Keratinocyte (primary cell): ENCODE measurements around the gene SACM1L. TPM values are rescaled to one million over a fixed set of nuclear protein-coding genes. Genes with fewer than 3 reads are reported as not detected.
A peak's percentile ranks its signal among the peaks of the same experiment; 100 is the strongest.

Experiments
- DNase-seq: peaks from one replicate; pipeline ENCODE4 v3.0.0-alpha.2; 2011; ENCODE audit warnings: low read depth, missing footprints, low spot score
- FAIRE-seq: peaks from 2 replicates; lab custom pipeline; 2011; peaks lifted over from hg19 to GRCh38; lab: Jason Lieb, UNC
- H2AFZ ChIP-seq: 2 replicates; pipeline ENCODE4 v1.6.0; 2012; ENCODE audit warnings: low read length, control low read depth, inconsistent platforms; ENCODE audit not compliant: control insufficient read depth
- H3K27ac ChIP-seq: 2 replicates; pipeline ENCODE4 v1.5.1; 2011; ENCODE audit warnings: low read length; ENCODE audit not compliant: control insufficient read depth, insufficient read depth
- H3K27me3 ChIP-seq: 3 replicates; pipeline ENCODE4 v1.6.0; 2011; ENCODE audit warnings: low read length; ENCODE audit not compliant: control insufficient read depth, insufficient read depth; ENCODE audit errors: extremely low read depth
- H3K36me3 ChIP-seq, 2 experiments: 2 replicates in 1 of 2; 3 replicates in 1 of 2; pipeline ENCODE4 v1.5.1; 2011; ENCODE audit warnings: low read length in 2 of 2, mild to moderate bottlenecking in 1 of 2; ENCODE audit not compliant: control insufficient read depth in 2 of 2, insufficient read depth in 2 of 2; ENCODE audit errors: extremely low read depth in 1 of 2
- H3K4me1 ChIP-seq: 3 replicates; pipeline ENCODE4 v1.5.1; 2011; ENCODE audit warnings: low read length; ENCODE audit not compliant: control insufficient read depth, insufficient read depth; ENCODE audit errors: extremely low read depth
- H3K4me2 ChIP-seq: 3 replicates; pipeline ENCODE4 v1.6.0; 2011; ENCODE audit warnings: low read depth, low read length; ENCODE audit not compliant: control insufficient read depth, insufficient read depth; ENCODE audit errors: extremely low read depth
- H3K4me3 ChIP-seq, 3 experiments: fragments of 200-600 bp in 1 of 3; sonication (generic) in 1 of 3; 2 replicates in 2 of 3; 3 replicates in 1 of 3; pipeline ENCODE4 v1.5.1; 2011 to 2016; ENCODE audit warnings: low read length in 3 of 3, mild to moderate bottlenecking in 3 of 3, control low read depth in 2 of 3, inconsistent platforms in 1 of 3, low read depth in 1 of 3, mixed read lengths in 1 of 3, mixed run types in 1 of 3, moderate library complexity in 1 of 3; ENCODE audit not compliant: control insufficient read depth in 2 of 3, insufficient read depth in 2 of 3; ENCODE audit errors: extremely low read depth in 1 of 3
- H3K79me2 ChIP-seq: 2 replicates; pipeline ENCODE4 v1.6.0; 2012; ENCODE audit warnings: low read length; ENCODE audit not compliant: control insufficient read depth, insufficient read depth
- H3K9ac ChIP-seq: 3 replicates; pipeline ENCODE4 v1.6.0; 2011; ENCODE audit warnings: low read length; ENCODE audit not compliant: control insufficient read depth, insufficient read depth; ENCODE audit errors: extremely low read depth
- H3K9me1 ChIP-seq: 3 replicates; pipeline ENCODE4 v1.6.0; 2011; ENCODE audit warnings: low read length; ENCODE audit not compliant: control insufficient read depth, insufficient read depth; ENCODE audit errors: extremely low read depth
- H3K9me3 ChIP-seq: 2 replicates; pipeline ENCODE4 v1.5.1; 2012; ENCODE audit warnings: low read depth, low read length; ENCODE audit not compliant: control insufficient read depth
- H4K20me1 ChIP-seq: 3 replicates; pipeline ENCODE4 v1.6.0; 2011; ENCODE audit warnings: low read length; ENCODE audit not compliant: control insufficient read depth, insufficient read depth; ENCODE audit errors: extremely low read depth
- EZH2 ChIP-seq: IDR thresholded peaks from one replicate; pipeline ENCODE4 v1.6.1; 2012; ENCODE audit warnings: inconsistent platforms, mild to moderate bottlenecking, low read length, moderate library complexity
- dilution Hi-C: fragments of 300-500 bp; cut with MboI; formaldehyde crosslinking; loops from one replicate; pipeline ENCODE4 v1.7.0; 2020; ENCODE audit warnings: low sequenced_read_pairs; ENCODE audit not compliant: extremely low pct_ligation_motif_present
- polyA plus RNA-seq, 5 experiments: library from polyadenylated mRNA; depleted of rRNA in 3 of 5; stranded (reverse) in 3 of 5; stranded (forward) in 1 of 5; unstranded in 1 of 5; fragments of >200 nt; gene quantifications; 1 replicate in 1 of 5; 2 replicates in 3 of 5; 3 replicates in 1 of 5; pipeline versions ENCODE4 v1.2.1 to v1.2.3, GENCODE V29; 2011 to 2012; ENCODE audit warnings: missing spikeins in 2 of 5, low read depth in 1 of 5, low replicate concordance in 1 of 5
- TF ChIP-seq, protein P1 (sequence below), 3 experiments: IDR thresholded peaks in 1 of 3; conservative IDR thresholded peaks in 1 of 3; optimal IDR thresholded peaks in 1 of 3; 2 replicates in 2 of 3; 3 replicates in 1 of 3; pipeline versions ENCODE3 to v1.5.1; 2011; ENCODE audit warnings: low read length in 3 of 3, mild to moderate bottlenecking in 3 of 3, moderate library complexity in 2 of 3, control low read depth in 1 of 3, inconsistent platforms in 1 of 3; ENCODE audit not compliant: insufficient read depth in 2 of 3; ENCODE audit errors: extremely low read depth in 1 of 3

The SACM1L gene
- polyA plus RNA-seq, 1 donor (not counting 4 experiments of a cell fraction or from before 2014, with no cell fraction given) = 44.3 TPM

DNA sequence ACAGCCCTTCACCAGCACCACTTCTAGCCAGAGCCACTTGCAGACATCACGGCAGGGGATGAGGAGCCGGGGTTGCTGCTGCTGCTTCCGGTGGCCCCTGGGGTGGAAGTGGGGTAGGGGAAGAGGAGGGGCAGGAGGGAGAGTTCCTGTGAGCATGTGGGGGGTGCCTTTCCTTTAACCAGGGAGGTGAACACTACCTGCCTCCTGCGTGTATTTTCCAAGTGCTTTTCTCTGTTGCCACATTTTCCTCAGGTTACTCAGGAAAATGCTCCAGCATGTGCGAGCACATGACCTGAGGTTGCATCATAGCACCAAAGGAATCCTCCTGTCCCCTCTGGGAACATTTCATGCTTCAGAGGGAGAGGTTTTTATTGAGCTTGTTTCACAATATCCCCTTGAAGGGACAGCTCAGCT lies 12.2 kb upstream of the SACM1L start:
- Histone ChIP-seq H3K9me1 (no peaks in the 10 kb centered on the region), H3K4me1 (peaks cover 17% of the 10 kb centered on the region), H3K4me3 (no peak overlapping the region), H3K27ac (peak overlapping the region; percentile 71), H3K36me3 (peaks cover 13 to 20% of the 10 kb centered on the region in 2 experiments), H3K9me3 (no peaks in the 10 kb centered on the region), H3K9ac (peak overlapping the region; percentile 40), H2AFZ (peak overlapping the region; percentile 27), H3K4me2 (peak overlapping the region; percentile 66), H3K79me2 (no peaks in the 10 kb centered on the region), H3K27me3 (no peaks in the 10 kb centered on the region), H4K20me1 (no peaks in the 10 kb centered on the region)
- DNase-seq = peak; percentile 60
- TF ChIP-seq, protein P1, sequence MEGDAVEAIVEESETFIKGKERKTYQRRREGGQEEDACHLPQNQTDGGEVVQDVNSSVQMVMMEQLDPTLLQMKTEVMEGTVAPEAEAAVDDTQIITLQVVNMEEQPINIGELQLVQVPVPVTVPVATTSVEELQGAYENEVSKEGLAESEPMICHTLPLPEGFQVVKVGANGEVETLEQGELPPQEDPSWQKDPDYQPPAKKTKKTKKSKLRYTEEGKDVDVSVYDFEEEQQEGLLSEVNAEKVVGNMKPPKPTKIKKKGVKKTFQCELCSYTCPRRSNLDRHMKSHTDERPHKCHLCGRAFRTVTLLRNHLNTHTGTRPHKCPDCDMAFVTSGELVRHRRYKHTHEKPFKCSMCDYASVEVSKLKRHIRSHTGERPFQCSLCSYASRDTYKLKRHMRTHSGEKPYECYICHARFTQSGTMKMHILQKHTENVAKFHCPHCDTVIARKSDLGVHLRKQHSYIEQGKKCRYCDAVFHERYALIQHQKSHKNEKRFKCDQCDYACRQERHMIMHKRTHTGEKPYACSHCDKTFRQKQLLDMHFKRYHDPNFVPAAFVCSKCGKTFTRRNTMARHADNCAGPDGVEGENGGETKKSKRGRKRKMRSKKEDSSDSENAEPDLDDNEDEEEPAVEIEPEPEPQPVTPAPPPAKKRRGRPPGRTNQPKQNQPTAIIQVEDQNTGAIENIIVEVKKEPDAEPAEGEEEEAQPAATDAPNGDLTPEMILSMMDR (optimal IDR thresholded peaks at IDR 0.05 in 1 of 3, IDR thresholded peaks at IDR 0.05 in 1 of 3, conservative IDR thresholded peaks at IDR 0.05 in 1 of 3; ENCODE audit: extremely low read depth in 1 of 3, insufficient read depth in 2 of 3, low read length in 3 of 3) = no peak
- no peak for TF ChIP-seq EZH2
- dilution Hi-C loops = no loop called here
- peak; percentile 96 for FAIRE-seq

DNA sequence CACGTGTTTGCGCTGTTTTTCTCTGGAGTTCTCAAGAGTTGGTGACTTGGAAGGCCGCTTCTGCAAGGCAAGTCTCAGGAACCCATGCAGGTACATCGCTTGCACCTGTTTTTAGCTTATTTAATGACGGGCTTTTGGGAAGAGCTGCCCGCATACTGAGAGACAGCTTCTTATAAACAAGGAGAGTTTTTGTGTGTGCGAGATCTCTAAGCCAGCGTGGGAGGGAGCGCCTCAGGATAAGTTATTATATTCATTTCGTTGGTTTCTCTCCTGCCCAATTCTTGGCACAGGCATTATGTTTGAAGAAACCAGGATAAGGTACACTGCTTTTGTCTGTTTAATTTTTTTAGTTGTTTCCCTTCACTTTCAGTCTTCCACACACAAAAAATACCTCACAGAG lies 11.4 kb upstream of the SACM1L start:
- Histone ChIP-seq H4K20me1 (no peaks in the 10 kb centered on the region), H3K79me2 (no peaks in the 10 kb centered on the region), H3K4me2 (no peak overlapping the region), H3K9ac (no peak overlapping the region), H3K4me3 (no peak overlapping the region), H3K9me1 (no peaks in the 10 kb centered on the region), H3K36me3 (peaks cover 10 to 17% of the 10 kb centered on the region in 2 experiments), H3K9me3 (no peaks in the 10 kb centered on the region), H3K27me3 (no peaks in the 10 kb centered on the region), H3K27ac (peak overlapping the region; percentile 71), H2AFZ (no peak overlapping the region), H3K4me1 (peaks cover 17% of the 10 kb centered on the region)
- no peak for TF ChIP-seq EZH2
- TF ChIP-seq, protein P1 (optimal IDR thresholded peaks at IDR 0.05 in 1 of 3, IDR thresholded peaks at IDR 0.05 in 1 of 3, conservative IDR thresholded peaks at IDR 0.05 in 1 of 3; ENCODE audit: extremely low read depth in 1 of 3, insufficient read depth in 2 of 3, low read length in 3 of 3) = no peak
- no peak for FAIRE-seq
- no peak for DNase-seq
- dilution Hi-C loops = no loop called here
